A549 (cell line): ENCODE measurements around the gene ZFYVE9. TPM values are rescaled to one million over a fixed set of nuclear protein-coding genes. Genes with fewer than 3 reads are reported as not detected.

Experiments
- ATAC-seq, 2 experiments: fragments of 200-7000 bp in 1 of 2; fragments of >200 bp in 1 of 2; cut with Nextera tagmentation in 1 of 2; cut with Tn5 transposase in 1 of 2; 3 replicates each; pipeline versions ENCODE4 v1.8.0 to v1.9.1; 2018 to 2020; ENCODE audit warnings: mild to moderate bottlenecking in 1 of 2, moderate library complexity in 1 of 2
- CTCF ChIA-PET: fragments of 300-600 bp; sonication (Branson Sonifier 250); formaldehyde crosslinking; extraction: SDS; loops from one replicate; lab custom pipeline; 2021; ENCODE audit warnings: antibody characterized with exemption, inconsistent platforms; lab: Yijun Ruan, JAX
- POLR2A ChIA-PET: fragments of 350-600 bp; formaldehyde crosslinking; extraction: SDS; loops from one replicate; lab custom pipeline; 2021; ENCODE audit warnings: antibody characterized with exemption, inconsistent platforms; lab: Yijun Ruan, JAX
- DNase-seq, 2 experiments: peaks; one replicate each; pipeline versions ENCODE4 v3.0.0 to v3.0.0-alpha.2; 2011 to 2016; ENCODE audit warnings: low read depth in 1 of 2, low spot score in 1 of 2
- FAIRE-seq: peaks from 2 replicates; lab custom pipeline; 2011; peaks lifted over from hg19 to GRCh38; lab: Jason Lieb, UNC
- H3K27ac ChIP-seq, 2 experiments: fragments of >200 bp; sonication (Bioruptor Twin); formaldehyde crosslinking; 3 replicates each; pipeline ENCODE4 v1.5.1; 2016 to 2017
- H3K4me1 ChIP-seq: fragments of >200 bp; sonication (Bioruptor Twin); formaldehyde crosslinking; 3 replicates; pipeline ENCODE4 v1.6.1; 2016
- H3K4me2 ChIP-seq: fragments of >200 bp; sonication (Bioruptor Twin); formaldehyde crosslinking; 3 replicates; pipeline ENCODE4 v1.6.1; 2016
- H3K4me3 ChIP-seq: fragments of >200 bp; sonication (Bioruptor Twin); formaldehyde crosslinking; 3 replicates; pipeline ENCODE4 v1.5.1; 2016
- H3K9me3 ChIP-seq: fragments of >200 bp; sonication (Bioruptor Twin); formaldehyde crosslinking; 3 replicates; pipeline ENCODE4 v1.6.1; 2016
- CEBPB ChIP-seq, 2 experiments: fragments of >200 bp in 1 of 2; sonication (Bioruptor Twin) in 1 of 2; formaldehyde crosslinking in 1 of 2; IDR thresholded peaks; 2 replicates each; pipeline ENCODE4 v1.6.1; 2012 to 2016
- CHD4 ChIP-seq: fragments of 200-600 bp; sonication (generic); IDR thresholded peaks from 2 replicates; pipeline ENCODE4 v1.6.1; 2016; ENCODE audit warnings: antibody characterized with exemption, mild to moderate bottlenecking, borderline replicate concordance
- EHF ChIP-seq: fragments of 250-450 bp; sonication (Bioruptor Pico); IDR thresholded peaks from 2 replicates; pipeline ENCODE4 v1.5.0; 2020; ENCODE audit warnings: mild to moderate bottlenecking
- EP300 ChIP-seq, 2 experiments: fragments of >200 bp; sonication (Bioruptor Twin); formaldehyde crosslinking; IDR thresholded peaks; 2 replicates in 1 of 2; 3 replicates in 1 of 2; pipeline ENCODE4 v1.6.1; 2016 to 2017
- ESRRA ChIP-seq: fragments of 150-350 bp; IDR thresholded peaks from 2 replicates; pipeline ENCODE4 v1.6.1; 2014; ENCODE audit warnings: mild to moderate bottlenecking, low read length, borderline replicate concordance
- FOXS1 ChIP-seq: fragments of 250-450 bp; sonication (Bioruptor Pico); IDR thresholded peaks from 2 replicates; pipeline ENCODE4 v1.5.0; 2020; ENCODE audit warnings: mild to moderate bottlenecking, moderate library complexity
- HEYL ChIP-seq: fragments of 250-450 bp; sonication (Bioruptor Pico); IDR thresholded peaks from 2 replicates; pipeline ENCODE4 v1.8.0; 2021; ENCODE audit warnings: mild to moderate bottlenecking, moderate library complexity
- HOXA7 ChIP-seq: fragments of 250-450 bp; sonication (Bioruptor Pico); IDR thresholded peaks from 2 replicates; pipeline ENCODE4 v1.5.0; 2020; ENCODE audit warnings: mild to moderate bottlenecking, moderate library complexity
- HOXB13 ChIP-seq: fragments of 250-450 bp; sonication (Bioruptor Pico); IDR thresholded peaks from 2 replicates; pipeline ENCODE4 v1.5.0; 2020; ENCODE audit warnings: low read depth, mild to moderate bottlenecking, moderate library complexity
- HOXB5 ChIP-seq: fragments of 250-450 bp; sonication (Bioruptor Pico); IDR thresholded peaks from 2 replicates; pipeline ENCODE4 v1.5.0; 2020; ENCODE audit warnings: mild to moderate bottlenecking, moderate library complexity
- JUN ChIP-seq, 2 experiments: fragments of >200 bp; sonication (Bioruptor Twin); formaldehyde crosslinking; IDR thresholded peaks; 2 replicates in 1 of 2; 3 replicates in 1 of 2; pipeline ENCODE4 v1.6.1; 2016 to 2017
- JUNB ChIP-seq: fragments of >200 bp; sonication (Bioruptor Twin); formaldehyde crosslinking; IDR thresholded peaks from 2 replicates; pipeline ENCODE4 v1.6.1; 2016
- MAZ ChIP-seq: fragments of 150-350 bp; IDR thresholded peaks from 2 replicates; pipeline ENCODE4 v1.6.1; 2014; ENCODE audit warnings: antibody characterized with exemption, low read depth, low read length, borderline replicate concordance
- MYC ChIP-seq: IDR thresholded peaks from 2 replicates; pipeline ENCODE4 v1.6.1; 2012; ENCODE audit warnings: mild to moderate bottlenecking, inconsistent platforms, low read length, improper control_type of control experiment, borderline replicate concordance
- NFE2L2 ChIP-seq: fragments of 150-350 bp; conservative IDR thresholded peaks from 2 replicates; pipeline ENCODE4 v1.6.1; 2014; ENCODE audit warnings: low read length
- NPAS2 ChIP-seq: fragments of 250-450 bp; sonication (Bioruptor Pico); IDR thresholded peaks from 2 replicates; pipeline ENCODE4 v1.8.0; 2022; ENCODE audit warnings: mild to moderate bottlenecking, moderate library complexity, borderline replicate concordance
- PHF8 ChIP-seq: fragments of 200-600 bp; sonication (generic); IDR thresholded peaks from 2 replicates; pipeline ENCODE4 v1.6.1; 2016; ENCODE audit warnings: low read depth, mild to moderate bottlenecking, antibody characterized with exemption, moderate library complexity, borderline replicate concordance
- RARB ChIP-seq: fragments of 250-450 bp; sonication (Bioruptor Pico); IDR thresholded peaks from 2 replicates; pipeline ENCODE4 v1.8.0; 2021; ENCODE audit warnings: mild to moderate bottlenecking, moderate library complexity
- RCOR1 ChIP-seq: fragments of 150-350 bp; IDR thresholded peaks from 2 replicates; pipeline ENCODE4 v1.6.1; 2014; ENCODE audit warnings: antibody characterized with exemption, low read length, low read depth
- RFX5 ChIP-seq: fragments of 450-650 bp; IDR thresholded peaks from 2 replicates; pipeline ENCODE4 v1.7.1; 2014; ENCODE audit warnings: antibody characterized with exemption, mild to moderate bottlenecking, moderate library complexity
- TFCP2L1 ChIP-seq: fragments of 250-450 bp; sonication (Bioruptor Pico); IDR thresholded peaks from 2 replicates; pipeline ENCODE4 v1.5.0; 2021; ENCODE audit warnings: mild to moderate bottlenecking
- TP53 ChIP-seq: fragments of 250-450 bp; sonication (Bioruptor Pico); IDR thresholded peaks from 2 replicates; pipeline ENCODE4 v1.5.0; 2021; ENCODE audit warnings: mild to moderate bottlenecking, moderate library complexity
- ZC3H11A ChIP-seq: fragments of 450-650 bp; IDR thresholded peaks from 2 replicates; pipeline ENCODE4 v1.6.1; 2014; ENCODE audit warnings: antibody characterized with exemption, mild to moderate bottlenecking
- ZNF302 ChIP-seq: fragments of 250-450 bp; sonication (Bioruptor Pico); IDR thresholded peaks from 2 replicates; pipeline ENCODE4 v1.9.0; 2021; ENCODE audit warnings: inconsistent platforms, mild to moderate bottlenecking, moderate library complexity
- ZSCAN20 ChIP-seq: fragments of 250-450 bp; sonication (Bioruptor Pico); IDR thresholded peaks from 2 replicates; pipeline ENCODE4 v1.8.0; 2022; ENCODE audit warnings: mild to moderate bottlenecking, moderate library complexity
- WGBS: methylation state at CpG from one replicate; pipeline ENCODE4 v1.1.6; 2017; ENCODE audit errors: missing lambda C conversion rate; 5-methylcytosine and 5-hydroxymethylcytosine counted together
- polyA plus RNA-seq, 4 experiments: library from polyadenylated mRNA; depleted of rRNA in 3 of 4; stranded (reverse); fragments of >200 nt; fragmentation: RNase III in 1 of 4; extraction: RNeasy Plus Mini Kit Qiagen cat#74134 plus additional on column Dnase treatment in 1 of 4; gene quantifications; 2 replicates in 3 of 4; 3 replicates in 1 of 4; pipeline ENCODE4 v1.2.3, GENCODE V29; 2011 to 2017
- TF ChIP-seq, protein P1 (sequence below): fragments of 450-650 bp; IDR thresholded peaks from 2 replicates; pipeline ENCODE4 v1.6.1; 2014; ENCODE audit warnings: antibody characterized with exemption
- TF ChIP-seq, protein P2 (sequence below): IDR thresholded peaks from 2 replicates; pipeline ENCODE4 v1.6.1; 2012
- TF ChIP-seq, protein P3 (sequence below): fragments of >200 bp; sonication (Bioruptor Twin); formaldehyde crosslinking; IDR thresholded peaks from 2 replicates; pipeline ENCODE4 v1.6.1; 2016
- TF ChIP-seq, protein P4 (sequence below): fragments of 250-450 bp; sonication (Bioruptor Pico); IDR thresholded peaks from 2 replicates; pipeline ENCODE4 v1.5.0; 2020; ENCODE audit warnings: low read depth, mild to moderate bottlenecking, moderate library complexity
- TF ChIP-seq, protein P5 (sequence below): IDR thresholded peaks from 2 replicates; pipeline ENCODE4 v1.6.1; 2012

Gene ZFYVE9
- polyA plus RNA-seq, 2 of the 4 experiments (the other 2 are of a cell fraction), result 7.1 to 11.9 TPM

DNA sequence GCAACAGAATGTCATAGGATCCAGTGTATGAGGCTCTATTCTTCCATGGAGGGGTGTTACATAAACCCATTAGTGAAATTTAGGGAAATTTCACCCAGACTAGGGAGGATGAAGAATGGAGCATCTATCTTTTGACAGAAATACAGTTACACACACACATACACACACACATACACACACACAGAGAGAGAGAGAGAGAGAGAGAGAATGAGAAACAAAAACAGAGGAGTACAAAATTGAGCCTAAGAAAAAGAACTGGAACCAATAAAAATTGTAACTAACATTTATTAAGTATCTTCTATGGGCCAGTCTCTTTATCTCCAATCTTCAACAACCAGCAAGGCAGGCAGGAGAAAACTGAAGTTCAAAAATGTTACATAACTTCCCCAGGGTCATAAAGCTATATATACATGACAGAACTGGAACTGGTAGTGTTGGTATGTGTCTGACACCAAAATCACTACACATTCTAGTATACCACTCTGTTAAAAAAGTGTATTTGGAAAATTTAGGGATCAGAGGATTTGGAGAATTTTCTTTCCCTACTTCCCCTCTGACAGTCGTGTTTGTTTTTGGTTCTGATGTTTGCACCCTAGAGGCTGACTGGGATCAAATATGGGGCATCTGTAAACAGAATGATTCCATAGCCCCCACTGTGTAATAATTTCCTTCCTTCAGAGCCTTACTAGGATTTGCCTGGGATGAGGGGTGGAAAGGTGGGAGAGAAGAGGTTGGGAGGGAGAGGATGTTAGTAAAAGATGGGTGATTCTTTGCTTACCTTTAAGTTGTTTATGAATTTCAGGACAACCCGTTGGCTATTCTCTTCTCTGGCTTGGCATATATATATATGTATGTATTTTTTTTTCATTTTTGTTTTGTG lies 1.0 kb upstream of the ZFYVE9 start:
- peak overlapping the region; percentile 73 for H3K4me2 ChIP-seq
- ATAC-seq, result no peak
- WGBS, result 22% methylated on average over 2 of the region's 2 CpGs
- no peak for TF ChIP-seq RCOR1
- TF ChIP-seq, protein P1, sequence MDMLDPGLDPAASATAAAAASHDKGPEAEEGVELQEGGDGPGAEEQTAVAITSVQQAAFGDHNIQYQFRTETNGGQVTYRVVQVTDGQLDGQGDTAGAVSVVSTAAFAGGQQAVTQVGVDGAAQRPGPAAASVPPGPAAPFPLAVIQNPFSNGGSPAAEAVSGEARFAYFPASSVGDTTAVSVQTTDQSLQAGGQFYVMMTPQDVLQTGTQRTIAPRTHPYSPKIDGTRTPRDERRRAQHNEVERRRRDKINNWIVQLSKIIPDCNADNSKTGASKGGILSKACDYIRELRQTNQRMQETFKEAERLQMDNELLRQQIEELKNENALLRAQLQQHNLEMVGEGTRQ, result no peak
- TF ChIP-seq NPAS2, result no peak
- no peak for TF ChIP-seq JUN (IDR thresholded peaks at IDR 0.05)
- no peak for TF ChIP-seq HEYL (CRISPR knock-in tag)
- TF ChIP-seq TP53 (CRISPR knock-in tag), result no peak
- TF ChIP-seq, protein P2, sequence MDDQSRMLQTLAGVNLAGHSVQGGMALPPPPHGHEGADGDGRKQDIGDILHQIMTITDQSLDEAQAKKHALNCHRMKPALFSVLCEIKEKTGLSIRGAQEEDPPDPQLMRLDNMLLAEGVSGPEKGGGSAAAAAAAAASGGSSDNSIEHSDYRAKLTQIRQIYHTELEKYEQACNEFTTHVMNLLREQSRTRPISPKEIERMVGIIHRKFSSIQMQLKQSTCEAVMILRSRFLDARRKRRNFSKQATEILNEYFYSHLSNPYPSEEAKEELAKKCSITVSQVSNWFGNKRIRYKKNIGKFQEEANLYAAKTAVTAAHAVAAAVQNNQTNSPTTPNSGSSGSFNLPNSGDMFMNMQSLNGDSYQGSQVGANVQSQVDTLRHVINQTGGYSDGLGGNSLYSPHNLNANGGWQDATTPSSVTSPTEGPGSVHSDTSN, result no peak
- no peak for TF ChIP-seq ESRRA
- TF ChIP-seq NFE2L2, result no peak
- no peak for TF ChIP-seq EHF (CRISPR knock-in tag)
- TF ChIP-seq CEBPB (IDR thresholded peaks at IDR 0.05), result no peak
- TF ChIP-seq, protein P3, sequence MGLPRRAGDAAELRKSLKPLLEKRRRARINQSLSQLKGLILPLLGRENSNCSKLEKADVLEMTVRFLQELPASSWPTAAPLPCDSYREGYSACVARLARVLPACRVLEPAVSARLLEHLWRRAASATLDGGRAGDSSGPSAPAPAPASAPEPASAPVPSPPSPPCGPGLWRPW, result no peak
- TF ChIP-seq ZNF302, result no peak
- TF ChIP-seq TFCP2L1 (CRISPR knock-in tag), result no peak
- TF ChIP-seq, protein P4, sequence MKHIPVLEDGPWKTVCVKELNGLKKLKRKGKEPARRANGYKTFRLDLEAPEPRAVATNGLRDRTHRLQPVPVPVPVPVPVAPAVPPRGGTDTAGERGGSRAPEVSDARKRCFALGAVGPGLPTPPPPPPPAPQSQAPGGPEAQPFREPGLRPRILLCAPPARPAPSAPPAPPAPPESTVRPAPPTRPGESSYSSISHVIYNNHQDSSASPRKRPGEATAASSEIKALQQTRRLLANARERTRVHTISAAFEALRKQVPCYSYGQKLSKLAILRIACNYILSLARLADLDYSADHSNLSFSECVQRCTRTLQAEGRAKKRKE, result no peak
- no peak for TF ChIP-seq FOXS1 (CRISPR knock-in tag)
- no peak for TF ChIP-seq ZC3H11A
- TF ChIP-seq HOXB5 (CRISPR knock-in tag), result no peak
- TF ChIP-seq HOXA7 (CRISPR knock-in tag), result no peak
- TF ChIP-seq RARB (CRISPR knock-in tag), result no peak
- TF ChIP-seq, all 56 proteins: peak for 0
- CTCF ChIA-PET, result interaction anchor here (1.1 kb wide), 2 partner anchors 9 to 208 kb away, joined by 3 read pairs; no protein-coding TSS in a partner anchor
- DNase-seq (no peak), FAIRE-seq (no peak)
- H3K9me3 ChIP-seq, result no peaks in the 10 kb centered on the region
- peak overlapping the region; percentile 96 for H3K4me3 ChIP-seq
- H3K4me1 ChIP-seq, result peaks cover 15% of the 10 kb centered on the region; the same call in 2 of the 3 replicates
- peak overlapping the region; percentile 97; a peak in 5 of 6 replicates for H3K27ac ChIP-seq
- POLR2A ChIA-PET, result no interaction called here

DNA sequence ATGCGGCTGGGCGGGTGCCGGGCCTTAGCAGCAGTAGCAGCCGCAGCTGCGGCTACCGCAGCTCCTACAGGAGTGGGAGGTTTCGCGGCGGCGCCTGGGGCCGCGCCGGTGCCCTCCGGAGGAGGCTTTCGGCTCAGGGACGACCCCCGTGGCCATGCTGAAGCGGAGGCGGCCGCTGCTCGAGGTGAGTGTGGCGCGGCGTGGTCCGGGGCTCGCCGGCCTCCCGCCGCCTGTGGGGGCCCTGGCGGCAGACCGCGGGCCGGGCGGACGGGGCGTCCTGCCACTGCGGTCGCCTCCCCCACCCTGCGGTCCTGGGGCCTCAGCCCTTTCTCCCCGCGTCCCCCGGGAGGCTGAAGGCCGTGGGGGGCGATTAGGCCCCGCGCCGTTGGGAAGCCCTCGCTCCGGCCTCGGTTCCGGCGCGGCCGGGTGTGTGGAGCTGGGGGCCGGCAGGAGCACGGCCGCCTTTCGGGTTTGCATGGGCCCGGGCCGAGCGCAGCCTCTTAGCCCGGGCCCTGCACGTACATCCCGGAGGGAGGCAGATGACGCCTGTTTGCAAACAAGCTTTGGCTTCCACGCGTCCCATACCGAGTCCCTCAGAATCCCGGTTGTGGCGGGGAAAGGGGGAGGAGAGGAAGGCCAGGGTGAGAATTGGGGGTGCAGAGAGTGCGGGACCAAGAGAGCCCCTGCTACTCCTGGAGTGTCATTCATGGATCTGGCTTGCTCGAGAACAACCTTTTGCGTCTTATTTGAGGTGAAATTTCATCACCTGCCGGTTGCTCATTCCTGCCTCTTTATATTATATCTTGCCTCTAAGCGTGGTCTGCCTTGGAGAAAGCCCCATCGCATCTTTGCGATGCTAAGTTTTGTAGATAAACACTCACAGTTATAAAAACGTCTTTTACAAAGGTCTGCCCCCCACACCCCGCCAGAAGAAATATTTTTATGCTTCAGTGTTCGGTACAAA lies 613 bp downstream of the ZFYVE9 start:
- no peak for FAIRE-seq
- WGBS, result 2% methylated on average over 15 of the region's 80 CpGs
- TF ChIP-seq ESRRA (no peak), FOXS1 (CRISPR knock-in tag) (no peak), RFX5 (no peak), RCOR1 (no peak), JUNB (no peak), CHD4 (no peak), HEYL (CRISPR knock-in tag) (no peak), CEBPB (IDR thresholded peaks at IDR 0.05) (no peak), HOXB13 (CRISPR knock-in tag) (no peak), MAZ (no peak), MYC (no peak), JUN (IDR thresholded peaks at IDR 0.05) (no peak), EP300 (IDR thresholded peaks at IDR 0.05) (no peak), ZSCAN20 (no peak), PHF8 (peak; percentile 68)
- TF ChIP-seq, protein P5, sequence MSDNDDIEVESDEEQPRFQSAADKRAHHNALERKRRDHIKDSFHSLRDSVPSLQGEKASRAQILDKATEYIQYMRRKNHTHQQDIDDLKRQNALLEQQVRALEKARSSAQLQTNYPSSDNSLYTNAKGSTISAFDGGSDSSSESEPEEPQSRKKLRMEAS, result peak; percentile 38; the same call in 1 of the 2 replicates

More for the DNA sequence above, 613 bp downstream of the ZFYVE9 start:
- POLR2A ChIA-PET, result interaction anchor here (0.6 kb wide), 1 partner anchor 13 kb away, joined by 5 read pairs; no protein-coding TSS in a partner anchor
- H3K4me3 ChIP-seq, result peak overlapping the region; percentile 96
- peak in 1 of 2 experiments; percentile 54 for DNase-seq
- H3K27ac ChIP-seq, result peak overlapping the region; percentile 97
- peaks cover 15% of the 10 kb centered on the region; the same call in 2 of the 3 replicates for H3K4me1 ChIP-seq
- peak overlapping the region; percentile 81 for H3K4me2 ChIP-seq
- H3K9me3 ChIP-seq, result no peaks in the 10 kb centered on the region
- CTCF ChIA-PET, result interaction anchor here (0.9 to 1.5 kb wide), 7 partner anchors 9 to 154 kb away, joined by 3 to 5 read pairs (median 3); no protein-coding TSS in a partner anchor
- ATAC-seq, result peak; percentile 74 to 82
